Endothelial cell of umbilical vein (primary cell): ENCODE results near the gene SLC28A2. TPM values are rescaled to one million over a fixed set of nuclear protein-coding genes. Genes with fewer than 3 reads are reported as not detected.

Source experiments
- BruUV-seq: library from RNA; stranded (reverse); fragments of 400-500 nt; replicated peaks from 2 replicates; lab custom pipeline; 2021; lab: Mats Ljungman, UMichigan
- CTCF ChIA-PET: fragments of 300-600, 350-600 bp; sonication (Branson Sonifier 250); formaldehyde crosslinking; loops from one replicate; lab custom pipeline; 2021; ENCODE audit warnings: antibody characterized with exemption, inconsistent platforms; lab: Charles Lee
- POLR2A ChIA-PET: fragments of 300-600, 350-600 bp; sonication (Branson Sonifier 250); formaldehyde crosslinking; loops from one replicate; lab custom pipeline; 2021; ENCODE audit warnings: antibody characterized with exemption, inconsistent platforms; lab: Charles Lee
- DNase-seq: peaks from one replicate; pipeline ENCODE4 v3.0.0-alpha.2; 2011; ENCODE audit warnings: low read depth, low spot score
- FAIRE-seq: peaks from 2 replicates; lab custom pipeline; 2011; peaks lifted over from hg19 to GRCh38; lab: Jason Lieb, UNC
- H2AFZ ChIP-seq: 2 replicates; pipeline ENCODE4 v1.6.0; 2012; ENCODE audit warnings: low read depth, low read length, control low read depth, inconsistent platforms
- H3K27ac ChIP-seq: 2 replicates; pipeline ENCODE4 v1.5.1; 2011; ENCODE audit warnings: low read depth, mild to moderate bottlenecking, control low read depth, low read length, moderate library complexity; ENCODE audit not compliant: insufficient read depth
- H3K27me3 ChIP-seq, 2 experiments: 2 replicates each; pipeline versions ENCODE4 v1.6.0 to v1.6.1; 2011; ENCODE audit warnings: low read length in 2 of 2, mixed read lengths in 1 of 2; ENCODE audit not compliant: control insufficient read depth in 2 of 2, insufficient read depth in 2 of 2
- H3K36me3 ChIP-seq, 2 experiments: 2 replicates in 1 of 2; 3 replicates in 1 of 2; pipeline ENCODE4 v1.5.1; 2011; ENCODE audit warnings: low read length in 2 of 2, mild to moderate bottlenecking in 1 of 2, moderate library complexity in 1 of 2; ENCODE audit not compliant: control insufficient read depth in 2 of 2, insufficient read depth in 2 of 2; ENCODE audit errors: extremely low read depth in 1 of 2
- H3K4me1 ChIP-seq: 3 replicates; pipeline ENCODE4 v1.5.1; 2011; ENCODE audit warnings: mild to moderate bottlenecking, low read length; ENCODE audit not compliant: control insufficient read depth, insufficient read depth; ENCODE audit errors: extremely low read depth
- H3K4me2 ChIP-seq: 2 replicates; pipeline ENCODE4 v1.6.1; 2011; ENCODE audit warnings: low read length, control low read depth, mixed read lengths; ENCODE audit not compliant: insufficient read depth
- H3K4me3 ChIP-seq, 3 experiments: fragments of 200-600 bp in 1 of 3; sonication (generic), shearing (Covaris generic) in 1 of 3; replicated peaks in 1 of 3; 2 replicates each; pipeline ENCODE4 v1.5.1; 2011 to 2016; ENCODE audit warnings: control low read depth in 3 of 3, low read length in 3 of 3, mild to moderate bottlenecking in 2 of 3, inconsistent platforms in 1 of 3, low read depth in 1 of 3, moderate library complexity in 1 of 3; ENCODE audit not compliant: insufficient read depth in 1 of 3
- H3K79me2 ChIP-seq: 2 replicates; pipeline ENCODE4 v1.6.0; 2012; ENCODE audit warnings: low read length, inconsistent platforms; ENCODE audit not compliant: control insufficient read depth, insufficient read depth
- H3K9ac ChIP-seq: replicated peaks from 2 replicates; pipeline ENCODE3; 2011; ENCODE audit warnings: low read length, control low read depth; ENCODE audit not compliant: insufficient read depth; ENCODE audit errors: extremely low read depth
- H3K9me1 ChIP-seq: replicated peaks from 3 replicates; pipeline ENCODE4 v1.6.0; 2011; ENCODE audit warnings: mild to moderate bottlenecking, low read length; ENCODE audit not compliant: control insufficient read depth, insufficient read depth; ENCODE audit errors: extremely low read depth
- H3K9me3 ChIP-seq: replicated peaks from 2 replicates; pipeline ENCODE4 v1.5.1; 2012; ENCODE audit warnings: low read length, inconsistent platforms; ENCODE audit not compliant: control insufficient read depth, insufficient read depth
- H4K20me1 ChIP-seq: replicated peaks from 2 replicates; pipeline ENCODE3; 2011; ENCODE audit warnings: mild to moderate bottlenecking, low read length; ENCODE audit not compliant: control insufficient read depth, insufficient read depth; ENCODE audit errors: extremely low read depth
- CTCF ChIP-seq, 2 donors: IDR thresholded peaks; 1 replicate in 1 of 2; 2 replicates in 1 of 2; pipeline ENCODE4 v1.5.1; 2011; ENCODE audit warnings: low read length in 2 of 2, mild to moderate bottlenecking in 2 of 2, moderate library complexity in 2 of 2, control low read depth in 1 of 2, inconsistent platforms in 1 of 2, low read depth in 1 of 2; ENCODE audit not compliant: insufficient read depth in 1 of 2; ENCODE audit errors: extremely low read depth in 1 of 2
- EZH2 ChIP-seq: IDR thresholded peaks from 2 replicates; pipeline ENCODE4 v1.6.1; 2012; ENCODE audit warnings: borderline replicate concordance, low read depth, mild to moderate bottlenecking, moderate library complexity, low read length, inconsistent platforms; ENCODE audit not compliant: severe bottlenecking
- FOS ChIP-seq: IDR thresholded peaks from 2 replicates; pipeline ENCODE4 v1.6.1; 2011; ENCODE audit warnings: mild to moderate bottlenecking, low read length, moderate library complexity, borderline replicate concordance; ENCODE audit not compliant: insufficient read depth
- GATA2 ChIP-seq: IDR thresholded peaks from 2 replicates; pipeline ENCODE4 v1.7.0; 2011; ENCODE audit warnings: low read depth, mild to moderate bottlenecking, moderate library complexity, mixed read lengths, low read length; ENCODE audit not compliant: insufficient read length, insufficient read depth
- JUN ChIP-seq: IDR thresholded peaks from 2 replicates; pipeline ENCODE4 v1.6.1; 2011; ENCODE audit warnings: borderline replicate concordance, low read depth; ENCODE audit not compliant: insufficient read length, insufficient read depth
- MYC ChIP-seq: IDR thresholded peaks from one replicate; pipeline ENCODE4 v1.6.1; 2011; ENCODE audit warnings: mild to moderate bottlenecking, low read depth, low read length
- POLR2A ChIP-seq: IDR thresholded peaks from 2 replicates; pipeline ENCODE4 v1.6.1; 2012; ENCODE audit warnings: low read depth, mild to moderate bottlenecking, control low read depth, low read length
- POLR2AphosphoS5 ChIP-seq: IDR thresholded peaks from 2 replicates; pipeline ENCODE4 v1.6.1; 2012; ENCODE audit warnings: low read depth, mild to moderate bottlenecking, control low read depth, low read length, moderate library complexity; ENCODE audit not compliant: insufficient read depth
- dilution Hi-C: fragments of 300-500 bp; cut with MboI; formaldehyde crosslinking; loops from one replicate; pipeline ENCODE4 v1.15.0; 2019; ENCODE audit warnings: low sequenced_read_pairs; ENCODE audit not compliant: extremely low pct_ligation_motif_present
- intact Hi-C: fragments of 100-400 bp; cut with micrococcal nuclease; formaldehyde crosslinking; loops from one replicate; pipeline ENCODE4 v1.10.0; 2022
- polyA plus RNA-seq, 4 experiments: library from polyadenylated mRNA; depleted of rRNA in 3 of 4; stranded (reverse) in 3 of 4; unstranded in 1 of 4; fragments of >200 nt; gene quantifications; 2 replicates each; pipeline versions ENCODE4 v1.2.1 to v1.2.3, GENCODE V29; 2011 to 2012; ENCODE audit warnings: missing spikeins in 1 of 4
- total RNA-seq: library from RNA; stranded (reverse); gene quantifications from 2 replicates; pipeline ENCODE4 v1.2.3, GENCODE V29; 2021
- TF ChIP-seq, protein P1 (sequence below): IDR thresholded peaks from 2 replicates; pipeline ENCODE4 v1.6.1; 2011; ENCODE audit not compliant: insufficient read depth, insufficient read length

Gene SLC28A2
- total and polyA plus RNA-seq, 2 donors (not counting 3 experiments of a cell fraction or from before 2014, with no cell fraction given) = not detected

DNA sequence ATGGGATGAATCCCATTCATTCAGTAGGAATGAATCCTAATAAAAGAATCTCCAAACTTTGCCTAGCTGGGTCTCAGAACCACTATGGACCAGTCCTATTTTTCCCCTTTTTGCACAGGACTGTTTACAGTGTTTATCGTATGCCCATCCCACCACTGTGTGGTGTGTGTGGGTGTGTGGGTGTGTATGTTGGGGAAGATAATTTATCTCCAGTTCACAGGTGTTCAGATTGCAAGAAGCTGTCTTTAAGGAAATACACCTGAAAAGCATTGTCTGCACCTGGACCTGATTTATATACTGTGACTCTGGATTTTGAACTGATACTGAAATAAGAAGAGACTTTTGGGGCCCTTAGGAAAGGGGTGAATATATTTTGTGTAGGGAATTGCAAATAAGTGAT lies 39.5 kb upstream of the SLC28A2 start:
- FAIRE-seq = no peak

More for the DNA sequence above, 39.5 kb upstream of the SLC28A2 start:
- Histone ChIP-seq H3K27ac (no peak overlapping the region), H3K9me1 (no peaks in the 10 kb centered on the region), H3K79me2 (no peaks in the 10 kb centered on the region), H3K4me2 (no peak overlapping the region), H3K9ac (no peak overlapping the region), H4K20me1 (no peaks in the 10 kb centered on the region), H3K36me3 (no peaks in the 10 kb centered on the region), H3K4me3 (no peak overlapping the region), H2AFZ (no peak overlapping the region), H3K27me3 (peaks cover 2 to 6% of the 10 kb centered on the region in 2 experiments), H3K9me3 (no peaks in the 10 kb centered on the region), H3K4me1 (no peaks in the 10 kb centered on the region)
- intact Hi-C loops = no loop called here
- dilution Hi-C loops = no loop called here
- BruUV-seq = no TSS peak
- POLR2A ChIA-PET = no interaction called here
- no peak for DNase-seq
- no peak for TF ChIP-seq EZH2
- no peak for TF ChIP-seq POLR2A
- TF ChIP-seq FOS = no peak
- TF ChIP-seq POLR2AphosphoS5 = no peak
- no peak for TF ChIP-seq MYC
- no peak for TF ChIP-seq JUN
- TF ChIP-seq, protein P1, sequence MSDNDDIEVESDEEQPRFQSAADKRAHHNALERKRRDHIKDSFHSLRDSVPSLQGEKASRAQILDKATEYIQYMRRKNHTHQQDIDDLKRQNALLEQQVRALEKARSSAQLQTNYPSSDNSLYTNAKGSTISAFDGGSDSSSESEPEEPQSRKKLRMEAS = no peak
- TF ChIP-seq CTCF (IDR thresholded peaks at IDR 0.05; ENCODE audit: extremely low read depth in 1 of 2, insufficient read depth in 1 of 2, low read depth in 1 of 2, low read length in 2 of 2) = no peak
- TF ChIP-seq GATA2 = no peak
- CTCF ChIA-PET = interaction anchor here (1.4 to 1.5 kb wide), 2 partner anchors 8 kb away, joined by 4 read pairs; no protein-coding TSS in a partner anchor
